B cell (primary cell): ENCODE results near the gene B4GALNT4. TPM values are rescaled to one million over a fixed set of nuclear protein-coding genes. Genes with fewer than 3 reads are reported as not detected.
A peak's percentile ranks its signal among the peaks of the same experiment; 100 is the strongest.
"Not testable (repeated sequence)": the region's sequence is repeated elsewhere in the genome, so short reads cannot be mapped to it uniquely, and the experiment has no call there.

ENCODE experiments used
- ATAC-seq: fragments of 200-7000 bp; cut with Tn5 transposase; one replicate; pipeline ENCODE4 v1.10.0; 2021; ENCODE audit warnings: low read depth, mild to moderate bottlenecking, moderate number of reproducible peaks, moderate library complexity
- CTCF ChIA-PET: fragments of 350-600 bp; sonication (Branson Sonifier 250); formaldehyde crosslinking; loops from one replicate; lab custom pipeline; 2021; ENCODE audit warnings: antibody characterized with exemption, inconsistent platforms; lab: Charles Lee
- POLR2A ChIA-PET: fragments of 350-600 bp; sonication (Branson Sonifier 250); formaldehyde crosslinking; loops from one replicate; lab custom pipeline; 2021; ENCODE audit warnings: antibody characterized with exemption; lab: Charles Lee
- DNase-seq: peaks from one replicate; pipeline ENCODE4 v3.0.0; 2013
- H2AFZ ChIP-seq: 2 replicates; pipeline ENCODE4 v1.6.1; 2012; ENCODE audit warnings: mild to moderate bottlenecking, low read depth, low read length; ENCODE audit not compliant: insufficient read depth, poor library complexity, severe bottlenecking
- H3K27ac ChIP-seq, 2 donors: 1 replicate in 1 of 2; 2 replicates in 1 of 2; pipeline ENCODE4 v1.5.1; 2012 to 2013; ENCODE audit warnings: low read length in 2 of 2, mild to moderate bottlenecking in 2 of 2, moderate library complexity in 1 of 2
- H3K27me3 ChIP-seq, 4 experiments: fragments of 200-600 bp in 1 of 4; sonication (generic) in 1 of 4; replicated peaks in 1 of 4; 1 replicate in 2 of 4; 2 replicates in 2 of 4; pipeline versions ENCODE4 v1.6.1 to v1.7.0; 2013 to 2016; ENCODE audit warnings: low read length in 3 of 4, mild to moderate bottlenecking in 2 of 4, mixed read lengths in 1 of 4, moderate library complexity in 1 of 4; ENCODE audit not compliant: insufficient read depth in 4 of 4, control insufficient read depth in 3 of 4; ENCODE audit errors: control extremely low read depth in 1 of 4
- H3K36me3 ChIP-seq, 2 experiments: replicated peaks in 1 of 2; 1 replicate in 1 of 2; 2 replicates in 1 of 2; pipeline versions ENCODE4 v1.6.1 to v1.7.1; 2013; ENCODE audit warnings: low read length in 1 of 2; ENCODE audit not compliant: insufficient read depth in 2 of 2, control insufficient read depth in 1 of 2; ENCODE audit errors: control extremely low read depth in 1 of 2, extremely low read depth in 1 of 2
- H3K4me1 ChIP-seq, 2 donors: fragments of 200-600 bp in 1 of 2; sonication (generic) in 1 of 2; 1 replicate in 1 of 2; 2 replicates in 1 of 2; pipeline versions ENCODE4 v1.5.1 to v1.6.1; 2013 to 2017; ENCODE audit warnings: low read length in 2 of 2; ENCODE audit not compliant: control insufficient read depth in 2 of 2, insufficient read depth in 2 of 2
- H3K4me2 ChIP-seq: replicated peaks from 2 replicates; pipeline ENCODE3; 2012; ENCODE audit warnings: mild to moderate bottlenecking, low read depth, low read length; ENCODE audit not compliant: poor library complexity, severe bottlenecking
- H3K4me3 ChIP-seq, 5 experiments: fragments of 200-600 bp in 1 of 5; sonication (generic) in 1 of 5; 1 replicate in 3 of 5; 2 replicates in 2 of 5; pipeline versions ENCODE4 v1.5.1 to v1.7.0; 2011 to 2016; ENCODE audit warnings: low read length in 4 of 5, mild to moderate bottlenecking in 4 of 5, low read depth in 2 of 5, control low read depth in 1 of 5, moderate library complexity in 1 of 5; ENCODE audit not compliant: insufficient read depth in 1 of 5; ENCODE audit errors: control extremely low read depth in 1 of 5, extremely low read depth in 1 of 5
- H3K79me2 ChIP-seq: fragments of 200-600 bp; sonication (generic); one replicate; pipeline ENCODE4 v1.6.0; 2016; ENCODE audit warnings: low read length; ENCODE audit not compliant: control insufficient read depth, insufficient read depth
- H3K9ac ChIP-seq: fragments of 200-600 bp; sonication (generic); 2 replicates; pipeline ENCODE4 v1.6.1; 2017; ENCODE audit warnings: mild to moderate bottlenecking, low read length, moderate library complexity
- H3K9me3 ChIP-seq, 3 donors: one replicate each; pipeline versions ENCODE4 v1.6.1 to v1.7.1; 2013; ENCODE audit warnings: low read length in 2 of 3; ENCODE audit not compliant: control insufficient read depth in 2 of 3, insufficient read depth in 1 of 3; ENCODE audit errors: control extremely low read depth in 1 of 3
- H4K20me1 ChIP-seq: 2 replicates; pipeline ENCODE4 v1.6.0; 2012; ENCODE audit warnings: mild to moderate bottlenecking, low read length; ENCODE audit not compliant: insufficient read depth, control insufficient read depth, poor library complexity, severe bottlenecking
- H3K27ac Mint-ChIP-seq: one replicate; pipeline ENCODE4 v1.8.0; 2021; ENCODE audit warnings: mixed read lengths
- H3K27me3 Mint-ChIP-seq: one replicate; pipeline ENCODE4 v1.8.0; 2021; ENCODE audit warnings: mixed read lengths
- H3K4me1 Mint-ChIP-seq: one replicate; pipeline ENCODE4 v1.8.0; 2021; ENCODE audit warnings: mixed read lengths
- H3K4me3 Mint-ChIP-seq: one replicate; pipeline ENCODE4 v1.8.0; 2021; ENCODE audit warnings: mixed read lengths
- H3K9me3 Mint-ChIP-seq: one replicate; pipeline ENCODE4 v1.8.0; 2022; ENCODE audit warnings: mixed read lengths; ENCODE audit not compliant: insufficient read depth
- WGBS: methylation state at CpG from one replicate; pipeline ENCODE4 v1.1.5; 2013; ENCODE audit warnings: missing lambda C conversion rate; ENCODE audit not compliant: insufficient coverage; 5-methylcytosine and 5-hydroxymethylcytosine counted together
- intact Hi-C: fragments of 100-400 bp; cut with micrococcal nuclease; formaldehyde crosslinking; loops from one replicate; pipeline ENCODE4 v1.10.0; 2022
- polyA plus RNA-seq: library from polyadenylated mRNA; depleted of rRNA; stranded (reverse); fragments of >200 nt; gene quantifications from 2 replicates; pipeline ENCODE4 v1.2.3, GENCODE V29; 2012
- total RNA-seq, 2 donors: library from RNA; stranded (reverse); fragments of 120-200 nt in 1 of 2; gene quantifications; 1 replicate in 1 of 2; 2 replicates in 1 of 2; pipeline versions ENCODE4 v1.2.3 to v1.2.4, GENCODE V29; 2013 to 2022

The B4GALNT4 gene
- total and polyA plus RNA-seq, 2 donors (not counting 1 experiment from before 2014, with no cell fraction given), result not detected

DNA sequence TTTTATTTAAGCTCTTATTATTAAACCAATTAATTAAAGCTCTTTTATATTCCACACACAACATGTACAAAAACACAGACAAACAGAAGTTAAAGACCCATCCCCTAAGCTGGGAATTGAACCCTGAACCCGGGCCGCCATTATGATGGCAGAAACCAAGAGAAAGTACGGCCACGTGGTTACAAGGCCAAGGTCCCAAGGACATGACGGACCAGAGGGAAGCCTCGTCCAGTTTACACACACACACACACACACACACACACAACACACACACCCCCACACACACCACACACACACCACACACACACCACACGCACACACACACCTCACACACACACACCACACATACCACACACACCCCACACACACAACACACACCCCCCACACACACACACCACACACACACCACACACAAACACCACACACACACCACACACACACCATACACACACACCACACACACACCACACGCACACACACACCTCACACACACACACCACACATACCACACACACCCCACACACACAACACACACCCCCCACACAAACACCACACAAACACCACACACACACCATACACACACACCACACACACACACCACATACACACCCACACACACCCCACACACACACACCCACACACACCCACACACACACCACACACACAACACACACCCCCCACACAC lies 19.9 kb upstream of the B4GALNT4 start:
- H3K9me3 ChIP-seq, ATAC-seq, H3K9me3 Mint-ChIP-seq, H3K79me2 ChIP-seq, H3K36me3 ChIP-seq, DNase-seq, H2AFZ ChIP-seq, H3K4me3 ChIP-seq, H3K4me3 Mint-ChIP-seq, H3K27me3 Mint-ChIP-seq, H3K27me3 ChIP-seq, H4K20me1 ChIP-seq, H3K27ac Mint-ChIP-seq, H3K4me2 ChIP-seq, H3K9ac ChIP-seq, intact Hi-C loops, H3K27ac ChIP-seq: not testable (repeated sequence)
- H3K4me1 ChIP-seq, result peaks cover 7 to 16% of the 10 kb centered on the region in 2 donors
- 74% methylated on average over 4 of the region's 8 CpGs for WGBS
- CTCF ChIA-PET, result interaction anchor here (0.6 to 2.8 kb wide), 4 partner anchors 10 to 99 kb away, joined by 3 to 18 read pairs (median 4); no protein-coding TSS in a partner anchor
- H3K4me1 Mint-ChIP-seq, result peaks cover 21% of the 10 kb centered on the region
- POLR2A ChIA-PET, result interaction anchor here (0.7 kb wide), 2 partner anchors 92 to 594 kb away, joined by 3 to 4 read pairs; no protein-coding TSS in a partner anchor

DNA sequence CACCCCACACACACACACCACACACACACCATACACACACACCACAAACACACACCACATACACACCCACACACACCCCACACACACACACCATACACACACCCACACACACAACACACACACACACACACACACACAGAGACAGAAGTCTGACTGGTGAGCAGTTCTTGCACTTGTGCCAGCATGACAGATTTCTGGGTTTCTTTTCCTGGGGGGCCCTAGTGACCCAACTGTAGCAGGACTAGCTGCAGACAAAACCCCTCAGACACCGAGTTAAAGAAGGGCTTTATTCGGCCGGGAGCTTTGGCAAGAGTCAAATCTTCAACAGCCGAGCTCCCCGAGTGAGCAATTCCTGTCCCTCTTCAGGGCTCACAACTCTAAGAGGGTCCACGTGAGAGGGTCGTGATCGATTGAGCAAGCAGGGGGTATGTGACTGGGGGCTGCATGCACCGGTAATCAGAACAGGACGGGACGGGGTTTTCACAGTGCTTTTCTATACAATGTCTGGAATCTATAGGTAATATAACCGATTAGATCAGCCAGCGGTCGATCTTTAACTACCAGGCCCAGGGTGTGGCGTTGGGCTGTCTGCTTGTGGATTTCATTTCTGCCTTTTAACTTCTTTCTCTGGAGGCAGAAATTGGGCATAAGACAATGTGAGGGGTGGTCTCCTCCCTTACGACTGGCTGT lies 19.1 kb upstream of the B4GALNT4 start:
- H3K27ac ChIP-seq, POLR2A ChIA-PET, H3K27me3 ChIP-seq, H3K9ac ChIP-seq, H3K9me3 ChIP-seq, DNase-seq, H3K36me3 ChIP-seq, H3K27ac Mint-ChIP-seq, H4K20me1 ChIP-seq, H3K4me3 ChIP-seq, ATAC-seq, H3K79me2 ChIP-seq, H3K9me3 Mint-ChIP-seq, intact Hi-C loops, CTCF ChIA-PET, H3K4me3 Mint-ChIP-seq, H3K4me2 ChIP-seq, H3K27me3 Mint-ChIP-seq: not testable (repeated sequence)
- peaks cover 24% of the 10 kb centered on the region for H3K4me1 Mint-ChIP-seq
- WGBS, result 59% methylated on average over 4 of the region's 16 CpGs
- Histone ChIP-seq H3K4me1 (peaks cover 9 to 23% of the 10 kb centered on the region in 2 donors), H2AFZ (peak overlapping the region; percentile 27)
